Fibroblast of pulmonary artery (primary cell): ENCODE data around the gene CST11.
A peak's percentile ranks its signal among the peaks of the same experiment; 100 is the strongest.

Experiments
- DNase-seq: peaks from one replicate; pipeline ENCODE4 v3.0.0-alpha.2; 2010; ENCODE audit warnings: low read depth
- H3K4me3 ChIP-seq: replicated peaks from 2 replicates; pipeline ENCODE4 v1.5.1; 2011; ENCODE audit warnings: low read depth, mild to moderate bottlenecking, control low read depth, low read length, moderate library complexity
- CTCF ChIP-seq: IDR thresholded peaks from 2 replicates; pipeline ENCODE4 v1.5.1; 2011; ENCODE audit warnings: mild to moderate bottlenecking, control low read depth, low read length, inconsistent platforms; ENCODE audit errors: missing control alignments

The CST11 gene

GRCh38 chr20:23407781-23408464, 44.8 kb downstream of the CST11 start:
- no peak for DNase-seq
- no peak for TF ChIP-seq CTCF
- H3K4me3 ChIP-seq: no peak overlapping the region

GRCh38 chr20:23406880-23407279, 45.8 kb downstream of the CST11 start:
- no peak for TF ChIP-seq CTCF
- no peak overlapping the region for H3K4me3 ChIP-seq
- DNase-seq: no peak

GRCh38 chr20:23404196-23404595, 48.5 kb downstream of the CST11 start:
- no peak for TF ChIP-seq CTCF
- no peak overlapping the region for H3K4me3 ChIP-seq
- peak; percentile 50 for DNase-seq

GRCh38 chr20:23403751-23404150, 48.9 kb downstream of the CST11 start:
- no peak for TF ChIP-seq CTCF
- no peak overlapping the region for H3K4me3 ChIP-seq
- DNase-seq: peak; percentile 19

- no peak overlapping the region for H3K4me3 ChIP-seq
- no peak for TF ChIP-seq CTCF
- DNase-seq: no peak
Measured at GRCh38 chr20:23401051-23401450, 51.6 kb downstream of the CST11 start.
